Tibial artery (tissue), 4 donors: ENCODE data around the gene PEAK3.

Experiments
- DNase-seq, 2 donors: peaks; one replicate each; pipeline ENCODE4 v3.0.0-alpha.2; 2019
- H3K27ac ChIP-seq, 2 donors: fragments of 200-600 bp; sonication (generic) in 1 of 2; 1 replicate in 1 of 2; 2 replicates in 1 of 2; pipeline ENCODE4 v1.5.1; 2018 to 2019; ENCODE audit warnings: mild to moderate bottlenecking in 1 of 2
- H3K27me3 ChIP-seq, 2 donors: fragments of 200-600 bp; sonication (generic) in 1 of 2; one replicate each; pipeline versions ENCODE4 v1.5.1 to v1.6.0; 2016 to 2019
- H3K36me3 ChIP-seq, 3 donors: fragments of 200-600 bp; sonication (generic) in 2 of 3; one replicate each; pipeline ENCODE4 v1.5.1; 2016 to 2019; ENCODE audit warnings: mild to moderate bottlenecking in 2 of 3
- H3K4me1 ChIP-seq, 4 donors: fragments of 200-600 bp; sonication (generic) in 2 of 4; 1 replicate in 3 of 4; 2 replicates in 1 of 4; pipeline ENCODE4 v1.5.1; 2016 to 2019
- H3K4me3 ChIP-seq, 2 donors: fragments of 200-600 bp; sonication (generic) in 1 of 2; 1 replicate in 1 of 2; 2 replicates in 1 of 2; pipeline ENCODE4 v1.5.1; 2018 to 2019; ENCODE audit warnings: mild to moderate bottlenecking in 2 of 2
- H3K9me3 ChIP-seq, 3 donors: fragments of 200-600 bp; sonication (generic) in 1 of 3; one replicate each; pipeline ENCODE4 v1.5.1; 2016 to 2019
- intact Hi-C: fragments of 100-400 bp; cut with DNase I; formaldehyde crosslinking; loops from one replicate; pipeline ENCODE4 v1.15.0; 2023; ENCODE audit warnings: low total_unique reads
- TF ChIP-seq, protein P1 (sequence below), 2 experiments: fragments of 200-600 bp in 1 of 2; fragments of 450-650 bp in 1 of 2; IDR thresholded peaks; one replicate each; pipeline ENCODE4 v1.5.1; 2017 to 2019; ENCODE audit warnings: antibody characterized with exemption in 2 of 2, mild to moderate bottlenecking in 1 of 2, moderate library complexity in 1 of 2

PEAK3 gene

DNA sequence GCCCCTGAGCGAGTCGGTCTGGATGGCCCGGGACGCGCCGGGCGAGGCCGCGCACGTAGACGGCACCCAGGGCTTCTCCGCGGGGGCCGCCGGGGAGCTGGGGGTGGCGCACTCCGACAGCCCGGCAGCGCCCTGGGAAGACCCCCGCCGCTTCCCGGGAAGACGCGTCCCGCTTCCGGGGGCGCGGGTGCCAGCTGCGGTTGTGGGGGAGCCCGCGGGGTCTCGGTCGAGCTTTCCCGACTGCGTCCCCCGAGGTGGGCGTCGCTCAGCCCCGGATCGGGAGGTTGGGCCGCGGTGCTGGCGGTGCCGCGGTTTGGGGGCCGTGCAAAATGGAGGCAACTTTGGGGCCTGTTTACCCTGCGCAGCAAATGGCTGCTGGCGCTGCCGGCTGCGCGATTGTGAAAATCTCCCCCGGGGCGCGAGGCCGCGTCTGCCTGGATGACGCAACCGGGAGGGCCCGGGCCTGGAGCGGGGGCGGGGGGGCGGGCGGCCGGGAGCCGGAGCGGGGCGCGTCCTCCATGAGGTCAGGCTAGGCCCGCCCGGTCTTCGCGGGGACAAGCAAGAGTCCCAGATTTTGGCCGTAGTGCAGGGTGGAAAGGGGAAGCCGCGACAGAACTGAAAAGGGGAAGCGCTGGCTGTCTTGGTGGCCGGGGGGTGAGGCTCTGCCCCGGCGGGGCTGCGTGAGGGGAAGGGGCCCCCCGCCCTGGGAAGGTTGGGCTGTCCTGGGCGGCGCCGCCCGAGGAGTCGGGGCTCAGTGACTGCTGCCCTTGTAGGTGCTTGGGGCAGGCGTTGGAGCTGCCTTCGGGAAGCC lies 11.3 kb downstream of the PEAK3 start:
- intact Hi-C loops, result loop anchor here (5.0 kb wide), 2 partner anchors 33 to 118 kb away; partner anchors contain the start of genes AP3D1, PLEKHJ1 and SF3A2
- H3K36me3 ChIP-seq, result peaks cover 13 to 33% (median 30%) of the 10 kb centered on the region in 3 donors
- H3K27ac ChIP-seq, result peak overlapping the region; percentile 97 to 100
- H3K4me1 ChIP-seq, result peaks cover 0 to 68% (median 51%) of the 10 kb centered on the region in 4 donors
- peak overlapping the region; percentile 91 to 93 for H3K4me3 ChIP-seq
- H3K9me3 ChIP-seq, result no peaks in the 10 kb centered on the region
- peak; percentile 83 to 96 for DNase-seq
- TF ChIP-seq, protein P1, sequence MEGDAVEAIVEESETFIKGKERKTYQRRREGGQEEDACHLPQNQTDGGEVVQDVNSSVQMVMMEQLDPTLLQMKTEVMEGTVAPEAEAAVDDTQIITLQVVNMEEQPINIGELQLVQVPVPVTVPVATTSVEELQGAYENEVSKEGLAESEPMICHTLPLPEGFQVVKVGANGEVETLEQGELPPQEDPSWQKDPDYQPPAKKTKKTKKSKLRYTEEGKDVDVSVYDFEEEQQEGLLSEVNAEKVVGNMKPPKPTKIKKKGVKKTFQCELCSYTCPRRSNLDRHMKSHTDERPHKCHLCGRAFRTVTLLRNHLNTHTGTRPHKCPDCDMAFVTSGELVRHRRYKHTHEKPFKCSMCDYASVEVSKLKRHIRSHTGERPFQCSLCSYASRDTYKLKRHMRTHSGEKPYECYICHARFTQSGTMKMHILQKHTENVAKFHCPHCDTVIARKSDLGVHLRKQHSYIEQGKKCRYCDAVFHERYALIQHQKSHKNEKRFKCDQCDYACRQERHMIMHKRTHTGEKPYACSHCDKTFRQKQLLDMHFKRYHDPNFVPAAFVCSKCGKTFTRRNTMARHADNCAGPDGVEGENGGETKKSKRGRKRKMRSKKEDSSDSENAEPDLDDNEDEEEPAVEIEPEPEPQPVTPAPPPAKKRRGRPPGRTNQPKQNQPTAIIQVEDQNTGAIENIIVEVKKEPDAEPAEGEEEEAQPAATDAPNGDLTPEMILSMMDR (IDR thresholded peaks at IDR 0.05), result no peak
- H3K27me3 ChIP-seq, result no peaks in the 10 kb centered on the region

DNA sequence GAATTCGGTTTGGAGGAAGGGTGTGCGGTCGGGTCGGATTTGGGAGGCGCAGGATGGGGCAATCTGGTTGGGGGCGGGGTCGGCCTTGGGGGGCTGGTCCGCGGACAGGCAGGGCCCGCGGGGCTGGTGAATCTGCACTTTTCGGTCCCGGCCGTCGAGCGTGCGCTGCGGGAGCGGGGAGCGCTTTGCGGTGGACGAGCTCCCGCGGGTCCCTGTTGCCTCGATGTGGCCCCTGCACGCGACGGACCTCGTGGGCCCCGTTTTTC lies 11.9 kb downstream of the PEAK3 start:
- intact Hi-C loops, result loop anchor here (5.0 kb wide), 2 partner anchors 33 to 118 kb away; partner anchors contain the start of genes AP3D1, PLEKHJ1 and SF3A2
- peak; percentile 55 to 83 for DNase-seq
- no peaks in the 10 kb centered on the region for H3K9me3 ChIP-seq
- peaks cover 13 to 30% (median 28%) of the 10 kb centered on the region in 3 donors for H3K36me3 ChIP-seq
- H3K4me3 ChIP-seq, result peak overlapping the region; percentile 91 to 93
- H3K4me1 ChIP-seq, result peaks cover 0 to 63% (median 46%) of the 10 kb centered on the region in 4 donors
- TF ChIP-seq, protein P1 (IDR thresholded peaks at IDR 0.05), result no peak
- H3K27me3 ChIP-seq, result no peaks in the 10 kb centered on the region
- H3K27ac ChIP-seq, result peak overlapping the region; percentile 97 to 100

DNA sequence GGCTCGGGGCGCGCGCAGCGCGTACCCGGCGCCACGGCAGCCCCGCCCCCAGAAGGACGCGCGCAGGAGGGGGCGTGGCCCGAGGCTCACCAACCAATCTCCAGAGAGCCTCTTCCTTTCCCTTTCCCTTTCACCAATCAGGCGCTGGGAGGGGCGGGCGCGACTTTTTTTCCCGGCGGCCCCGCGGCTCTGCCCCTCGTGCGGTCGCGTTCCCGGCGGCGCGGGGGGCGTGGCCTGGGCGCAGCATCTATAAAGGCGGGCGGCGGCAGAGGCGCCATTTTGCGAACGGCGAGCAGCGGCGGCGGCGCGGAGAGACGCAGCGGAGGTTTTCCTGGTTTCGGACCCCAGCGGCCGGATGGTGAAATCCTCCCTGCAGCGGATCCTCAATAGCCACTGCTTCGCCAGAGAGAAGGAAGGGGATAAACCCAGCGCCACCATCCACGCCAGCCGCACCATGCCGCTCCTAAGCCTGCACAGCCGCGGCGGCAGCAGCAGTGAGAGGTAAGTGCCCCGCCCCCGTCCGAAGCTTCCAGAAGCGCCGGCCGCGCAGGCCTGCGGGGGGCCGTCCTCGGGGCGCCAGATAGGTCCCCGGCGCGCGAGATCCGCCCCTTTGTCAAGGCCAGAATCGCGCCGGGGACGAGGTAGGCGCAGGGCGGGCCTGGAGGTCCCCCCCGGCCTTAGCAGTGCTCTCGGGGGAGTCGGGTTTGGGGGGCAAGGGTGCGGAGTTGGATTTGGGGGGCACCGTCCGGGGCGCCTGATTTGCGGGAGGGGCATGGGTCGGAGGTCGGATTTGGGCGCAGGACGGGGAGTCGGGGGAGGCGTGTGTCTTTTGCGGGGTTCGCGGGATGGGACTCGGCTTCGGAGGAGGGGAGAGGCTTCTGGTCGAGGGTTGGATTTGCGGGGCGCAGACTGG lies 12.5 kb downstream of the PEAK3 start:
- Histone ChIP-seq H3K36me3 (peaks cover 13 to 30% (median 28%) of the 10 kb centered on the region in 3 donors), H3K4me3 (peak overlapping the region; percentile 91 to 93), H3K27ac (peak overlapping the region; percentile 97 to 100), H3K27me3 (no peaks in the 10 kb centered on the region), H3K9me3 (no peaks in the 10 kb centered on the region), H3K4me1 (peaks cover 0 to 60% (median 46%) of the 10 kb centered on the region in 4 donors)
- TF ChIP-seq, protein P1 (IDR thresholded peaks at IDR 0.05), result peak in 1 of 2 experiments; percentile 47
- intact Hi-C loops, result loop anchor here (5.0 kb wide), 2 partner anchors 32 to 117 kb away; partner anchors contain the start of genes AP3D1, PLEKHJ1 and SF3A2
- peak; percentile 97 to 99 for DNase-seq

DNA sequence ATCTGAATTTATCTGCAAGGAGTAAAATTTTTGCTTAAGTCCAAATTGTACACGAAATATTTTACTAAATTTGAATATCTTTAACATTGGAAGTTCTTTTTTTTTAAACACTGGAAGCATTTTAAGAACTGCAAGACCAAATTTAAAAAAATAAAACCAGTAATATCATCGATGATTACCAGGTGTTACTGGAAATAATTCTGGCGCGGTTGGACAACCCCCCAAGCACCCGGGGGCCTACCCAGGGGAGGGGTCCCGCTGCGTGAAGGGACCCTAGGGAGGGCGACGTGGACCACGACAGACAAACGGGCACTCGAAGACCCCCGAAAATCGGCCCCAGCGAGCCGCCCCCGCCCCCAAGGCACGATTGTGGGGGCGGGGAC lies 13.1 kb downstream of the PEAK3 start:
- H3K27ac ChIP-seq, result peak overlapping the region; percentile 67 to 100
- H3K4me1 ChIP-seq, result peaks cover 0 to 57% (median 41%) of the 10 kb centered on the region in 4 donors
- no peak for DNase-seq
- H3K9me3 ChIP-seq, result no peaks in the 10 kb centered on the region
- TF ChIP-seq, protein P1 (IDR thresholded peaks at IDR 0.05), result no peak
- peak overlapping the region; percentile 91 to 93 for H3K4me3 ChIP-seq
- intact Hi-C loops, result no loop called here
- no peaks in the 10 kb centered on the region for H3K27me3 ChIP-seq
- peaks cover 13 to 28% (median 24%) of the 10 kb centered on the region in 3 donors for H3K36me3 ChIP-seq

DNA sequence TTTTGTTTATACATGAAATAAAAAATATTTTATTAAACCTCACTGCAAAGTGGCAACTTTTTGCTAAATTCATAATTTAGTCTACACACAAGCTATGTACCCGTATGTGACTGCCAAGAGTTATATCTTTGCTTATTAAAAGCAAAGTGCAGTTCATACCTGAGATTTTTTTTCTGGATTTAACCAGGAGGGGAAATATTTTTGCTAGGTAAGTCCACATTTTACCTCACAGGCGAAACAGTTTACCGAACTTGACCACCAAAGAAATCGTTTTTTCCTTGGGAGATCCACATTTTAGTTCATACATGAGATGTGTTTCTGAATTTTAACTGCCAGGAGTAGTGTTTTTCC lies 13.5 kb downstream of the PEAK3 start:
- Histone ChIP-seq H3K36me3 (peaks cover 13 to 26% (median 23%) of the 10 kb centered on the region in 3 donors), H3K27ac (peak overlapping the region in 1 of 2 donors; percentile 67), H3K4me3 (peak overlapping the region; percentile 91 to 93), H3K9me3 (no peaks in the 10 kb centered on the region), H3K4me1 (peaks cover 0 to 53% (median 37%) of the 10 kb centered on the region in 4 donors), H3K27me3 (no peaks in the 10 kb centered on the region)
- TF ChIP-seq, protein P1 (IDR thresholded peaks at IDR 0.05), result no peak
- intact Hi-C loops, result no loop called here
- DNase-seq, result no peak
